CD14-positive monocyte (primary cell): ENCODE results near the gene MPZL3. TPM values are rescaled to one million over a fixed set of nuclear protein-coding genes. Genes with fewer than 3 reads are reported as not detected.

Experiments used
- DNase-seq, 3 donors: peaks; one replicate each; pipeline ENCODE4 v3.0.0-alpha.2; 2011 to 2022
- H2AFZ ChIP-seq: 2 replicates; pipeline ENCODE4 v1.6.0; 2012; ENCODE audit warnings: mild to moderate bottlenecking, low read depth, low read length, inconsistent platforms; ENCODE audit not compliant: insufficient read depth, poor library complexity, severe bottlenecking
- H3K27ac ChIP-seq, 2 donors: 1 replicate in 1 of 2; 2 replicates in 1 of 2; pipeline ENCODE4 v1.5.1; 2012 to 2013; ENCODE audit warnings: low read length in 2 of 2, control low read depth in 1 of 2, inconsistent platforms in 1 of 2, low read depth in 1 of 2, mild to moderate bottlenecking in 1 of 2
- H3K27me3 ChIP-seq, 2 donors: one replicate each; pipeline versions ENCODE4 v1.6.0 to v1.6.1; 2011 to 2013; ENCODE audit warnings: low read length in 2 of 2; ENCODE audit not compliant: control insufficient read depth in 2 of 2, insufficient read depth in 2 of 2
- H3K36me3 ChIP-seq, 2 donors: replicated peaks in 1 of 2; 1 replicate in 1 of 2; 2 replicates in 1 of 2; pipeline versions ENCODE4 v1.5.1 to v1.6.1; 2012 to 2013; ENCODE audit warnings: low read length in 2 of 2, control low read depth in 1 of 2, inconsistent platforms in 1 of 2, mild to moderate bottlenecking in 1 of 2; ENCODE audit not compliant: insufficient read depth in 2 of 2, control insufficient read depth in 1 of 2
- H3K4me1 ChIP-seq, 2 donors: 1 replicate in 1 of 2; 2 replicates in 1 of 2; pipeline versions ENCODE4 v1.5.1 to v1.6.1; 2012 to 2013; ENCODE audit warnings: low read length in 2 of 2, control low read depth in 1 of 2, inconsistent platforms in 1 of 2, mild to moderate bottlenecking in 1 of 2, moderate library complexity in 1 of 2; ENCODE audit not compliant: insufficient read depth in 2 of 2, control insufficient read depth in 1 of 2
- H3K4me2 ChIP-seq: replicated peaks from 2 replicates; pipeline ENCODE3; 2012; ENCODE audit warnings: low read length, moderate library complexity, mild to moderate bottlenecking; ENCODE audit not compliant: poor library complexity, severe bottlenecking; ENCODE audit errors: extremely low read depth
- H3K4me3 ChIP-seq, 3 experiments: fragments of 200-600 bp in 1 of 3; sonication (generic) in 1 of 3; replicated peaks in 1 of 3; 1 replicate in 2 of 3; 2 replicates in 1 of 3; pipeline ENCODE4 v1.5.1; 2011 to 2013; ENCODE audit warnings: low read length in 3 of 3, mild to moderate bottlenecking in 3 of 3, control low read depth in 2 of 3, low read depth in 2 of 3, inconsistent platforms in 1 of 3, moderate library complexity in 1 of 3
- H3K79me2 ChIP-seq: 2 replicates; pipeline ENCODE4 v1.6.0; 2012; ENCODE audit warnings: mild to moderate bottlenecking, control low read depth, inconsistent platforms, low read length, moderate library complexity; ENCODE audit not compliant: insufficient read depth
- H3K9ac ChIP-seq: 2 replicates; pipeline ENCODE4 v1.6.0; 2017; ENCODE audit warnings: low read length, mild to moderate bottlenecking; ENCODE audit not compliant: insufficient read depth, poor library complexity, severe bottlenecking
- H3K9me3 ChIP-seq, 2 donors: replicated peaks in 1 of 2; 1 replicate in 1 of 2; 2 replicates in 1 of 2; pipeline versions ENCODE4 v1.5.1 to v1.6.1; 2012 to 2013; ENCODE audit warnings: low read length in 2 of 2, control low read depth in 1 of 2; ENCODE audit not compliant: control insufficient read depth in 1 of 2, insufficient read depth in 1 of 2
- H4K20me1 ChIP-seq: 2 replicates; pipeline ENCODE4 v1.6.0; 2012; ENCODE audit warnings: mild to moderate bottlenecking, low read length, control low read depth, moderate library complexity; ENCODE audit not compliant: insufficient read depth
- H3K27ac Mint-ChIP-seq, 7 donors: one replicate each; pipeline ENCODE4 v1.8.0; 2020; ENCODE audit warnings: mild to moderate bottlenecking in 7 of 7, mixed read lengths in 7 of 7, moderate library complexity in 6 of 7, inconsistent platforms in 2 of 7
- H3K27me3 Mint-ChIP-seq, 3 donors: one replicate each; pipeline ENCODE4 v1.8.0; 2021 to 2022; ENCODE audit warnings: low read depth in 3 of 3, mild to moderate bottlenecking in 3 of 3, mixed read lengths in 3 of 3, moderate library complexity in 3 of 3, inconsistent platforms in 1 of 3
- H3K36me3 Mint-ChIP-seq, 2 donors: one replicate each; pipeline ENCODE4 v1.8.0; 2020; ENCODE audit warnings: mixed read lengths in 2 of 2, inconsistent platforms in 1 of 2, mild to moderate bottlenecking in 1 of 2
- H3K4me1 Mint-ChIP-seq: one replicate; pipeline ENCODE4 v1.8.0; 2020; ENCODE audit warnings: mild to moderate bottlenecking, mixed read lengths
- H3K4me3 Mint-ChIP-seq, 2 donors: one replicate each; pipeline ENCODE4 v1.8.0; 2020; ENCODE audit warnings: mild to moderate bottlenecking in 2 of 2, mixed read lengths in 2 of 2, moderate library complexity in 1 of 2
- H3K9me3 Mint-ChIP-seq, 7 donors: one replicate each; pipeline ENCODE4 v1.8.0; 2020 to 2022; ENCODE audit warnings: mixed read lengths in 7 of 7, mild to moderate bottlenecking in 6 of 7, moderate library complexity in 6 of 7, inconsistent platforms in 2 of 7
- whole genome bisulfite sequencing: methylation state at CpG from one replicate; pipeline ENCODE4 v1.1.5; 2013; ENCODE audit warnings: missing lambda C conversion rate; ENCODE audit not compliant: insufficient coverage; 5-methylcytosine and 5-hydroxymethylcytosine counted together
- intact Hi-C, 2 donors: fragments of 100-400 bp; cut with micrococcal nuclease; formaldehyde crosslinking; loops; one replicate each; pipeline versions ENCODE4 v1.15.0 to v1.15.1; 2023
- polyA plus RNA-seq, 3 donors: library from polyadenylated mRNA; depleted of rRNA in 1 of 3; unstranded in 2 of 3; stranded (reverse) in 1 of 3; fragments of 300-500 nt in 2 of 3; fragments of >200 nt in 1 of 3; fragmentation: Illumina TruSeq in 2 of 3; gene quantifications; 1 replicate in 2 of 3; 2 replicates in 1 of 3; pipeline ENCODE4 v1.2.3, GENCODE V29; 2012 to 2021
- TF ChIP-seq, protein P1 (sequence below): fragments of 200-600 bp; IDR thresholded peaks from one replicate; pipeline ENCODE4 v1.8.0; 2022; ENCODE audit warnings: antibody characterized with exemption, mild to moderate bottlenecking

Gene MPZL3
- polyA plus RNA-seq, 3 donors: 4.2 to 8.5 (median 8.0) TPM

DNA sequence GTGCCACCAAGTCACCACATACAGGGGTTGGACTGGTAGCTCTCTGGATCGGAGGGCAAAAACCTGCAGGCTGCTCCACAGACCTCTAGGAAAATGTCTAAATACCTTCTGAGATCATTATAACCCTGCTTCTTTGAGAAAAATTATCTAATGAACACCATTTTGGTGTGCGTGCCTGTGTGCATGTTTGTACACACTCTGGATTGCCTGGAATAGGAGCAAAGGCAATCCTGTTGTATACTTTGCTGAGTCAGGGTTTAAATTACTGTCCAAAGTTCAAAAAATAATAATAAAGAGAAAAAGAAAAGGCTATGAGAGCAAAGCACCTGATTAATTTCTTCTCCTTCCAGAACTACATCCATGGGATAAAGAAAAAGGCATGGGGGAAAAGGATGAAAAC, 38.4 kb downstream of the MPZL3 start:
- Mint-ChIP-seq H3K36me3 (peaks cover 63 to 80% of the 10 kb centered on the region in 2 donors), H3K4me1 (peaks cover 93% of the 10 kb centered on the region), H3K9me3 (peaks cover 0 to 2% (median 0%) of the 10 kb centered on the region in 7 donors), H3K27me3 (peaks cover 0 to 3% (median 1%) of the 10 kb centered on the region in 3 donors), H3K27ac (peak overlapping the region; percentile 88 to 95 (median 95)), H3K4me3 (peak overlapping the region in 1 of 2 donors; percentile 79)
- Histone ChIP-seq H3K4me2 (peak overlapping the region; percentile 78), H3K4me1 (peaks cover 90 to 97% of the 10 kb centered on the region in 2 donors), H3K27me3 (no peaks in the 10 kb centered on the region), H4K20me1 (peaks cover 2% of the 10 kb centered on the region), H3K4me3 (peak overlapping the region in 2 of 3 experiments; percentile 23 to 82), H2AFZ (no peak overlapping the region), H3K36me3 (peaks cover 39 to 44% of the 10 kb centered on the region in 2 donors), H3K9ac (no peak overlapping the region), H3K79me2 (peaks cover 86% of the 10 kb centered on the region), H3K27ac (peak overlapping the region; percentile 48 to 82), H3K9me3 (no peaks in the 10 kb centered on the region)
- no peak for DNase-seq
- intact Hi-C loops: loop anchor here (2.0 to 10.0 kb wide), 4 partner anchors 15 to 69 kb away; partner anchors contain the start of genes MPZL2 (in 1 of the 2) and MPZL3 (in 1 of the 2)
- WGBS: no CpG with 5 or more reads among the region's 2 CpGs
- TF ChIP-seq, protein P1, sequence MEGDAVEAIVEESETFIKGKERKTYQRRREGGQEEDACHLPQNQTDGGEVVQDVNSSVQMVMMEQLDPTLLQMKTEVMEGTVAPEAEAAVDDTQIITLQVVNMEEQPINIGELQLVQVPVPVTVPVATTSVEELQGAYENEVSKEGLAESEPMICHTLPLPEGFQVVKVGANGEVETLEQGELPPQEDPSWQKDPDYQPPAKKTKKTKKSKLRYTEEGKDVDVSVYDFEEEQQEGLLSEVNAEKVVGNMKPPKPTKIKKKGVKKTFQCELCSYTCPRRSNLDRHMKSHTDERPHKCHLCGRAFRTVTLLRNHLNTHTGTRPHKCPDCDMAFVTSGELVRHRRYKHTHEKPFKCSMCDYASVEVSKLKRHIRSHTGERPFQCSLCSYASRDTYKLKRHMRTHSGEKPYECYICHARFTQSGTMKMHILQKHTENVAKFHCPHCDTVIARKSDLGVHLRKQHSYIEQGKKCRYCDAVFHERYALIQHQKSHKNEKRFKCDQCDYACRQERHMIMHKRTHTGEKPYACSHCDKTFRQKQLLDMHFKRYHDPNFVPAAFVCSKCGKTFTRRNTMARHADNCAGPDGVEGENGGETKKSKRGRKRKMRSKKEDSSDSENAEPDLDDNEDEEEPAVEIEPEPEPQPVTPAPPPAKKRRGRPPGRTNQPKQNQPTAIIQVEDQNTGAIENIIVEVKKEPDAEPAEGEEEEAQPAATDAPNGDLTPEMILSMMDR: no peak

DNA sequence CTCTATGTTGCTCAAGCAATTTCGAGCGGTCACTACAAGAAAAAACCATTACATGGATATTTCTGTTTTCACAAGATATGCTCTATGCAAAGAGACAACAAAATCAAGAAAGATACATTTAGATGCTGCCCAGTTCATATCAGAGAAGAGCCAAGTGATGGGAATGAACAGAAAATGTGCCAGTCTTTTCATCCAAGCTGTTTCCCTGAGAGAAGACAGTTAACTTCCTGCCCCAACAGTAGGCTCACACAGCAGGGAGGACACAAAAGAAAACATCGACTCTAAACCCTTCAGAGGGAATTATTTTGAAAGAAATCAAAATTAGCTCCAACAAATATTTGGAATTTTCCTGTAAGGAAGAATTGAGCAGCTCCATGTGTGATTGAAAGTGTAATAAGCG, 39.0 kb downstream of the MPZL3 start:
- Histone ChIP-seq H3K79me2 (peaks cover 84% of the 10 kb centered on the region), H2AFZ (no peak overlapping the region), H3K27me3 (no peaks in the 10 kb centered on the region), H3K4me3 (peak overlapping the region in 1 of 3 experiments; percentile 82), H3K4me1 (peaks cover 89 to 97% of the 10 kb centered on the region in 2 donors), H4K20me1 (no peaks in the 10 kb centered on the region), H3K27ac (peak overlapping the region; percentile 51 to 82), H3K9ac (no peak overlapping the region), H3K36me3 (peaks cover 41 to 44% of the 10 kb centered on the region in 2 donors), H3K9me3 (no peaks in the 10 kb centered on the region), H3K4me2 (peak overlapping the region; percentile 78)
- Mint-ChIP-seq H3K27ac (peak overlapping the region; percentile 88 to 95 (median 95)), H3K36me3 (peaks cover 61 to 77% of the 10 kb centered on the region in 2 donors), H3K9me3 (peaks cover 0 to 2% (median 0%) of the 10 kb centered on the region in 7 donors), H3K4me3 (peak overlapping the region; percentile 50 to 79), H3K4me1 (peaks cover 94% of the 10 kb centered on the region), H3K27me3 (peaks cover 0 to 2% (median 1%) of the 10 kb centered on the region in 3 donors)
- DNase-seq: no peak
- TF ChIP-seq, protein P1: no peak
- no CpG with 5 or more reads among the region's 4 CpGs for WGBS
- intact Hi-C loops: loop anchor here (5.0 to 10.0 kb wide), 3 partner anchors 39 to 68 kb away; partner anchors contain the start of genes MPZL2 (in 1 of the 2) and MPZL3 (in 1 of the 2)
